Mesenchymal stem cell (in vitro differentiated cells and primary cell): ENCODE measurements around the gene PNPLA1.

Source experiments
- DNase-seq: peaks from one replicate; pipeline ENCODE4 v3.0.0-alpha.2; 2013
- H2AFZ ChIP-seq: one replicate; pipeline ENCODE4 v1.6.1; 2013; ENCODE audit warnings: low read depth, mild to moderate bottlenecking, control low read depth, inconsistent platforms, low read length, moderate library complexity
- H2AK5ac ChIP-seq: 2 replicates; pipeline ENCODE4 v1.6.1; 2013; ENCODE audit warnings: low read length, moderate library complexity, mild to moderate bottlenecking, inconsistent platforms; ENCODE audit not compliant: severe bottlenecking
- H2BK120ac ChIP-seq: one replicate; pipeline ENCODE4 v1.6.1; 2013; ENCODE audit warnings: low read depth, mild to moderate bottlenecking, inconsistent platforms, low read length, moderate library complexity
- H2BK12ac ChIP-seq, 2 experiments: one replicate each; pipeline ENCODE4 v1.6.1; 2013; ENCODE audit warnings: inconsistent platforms in 2 of 2, low read length in 2 of 2, mild to moderate bottlenecking in 2 of 2, moderate library complexity in 2 of 2, control low read depth in 1 of 2
- H2BK15ac ChIP-seq: one replicate; pipeline ENCODE4 v1.6.1; 2013; ENCODE audit warnings: mild to moderate bottlenecking, low read depth, inconsistent platforms; ENCODE audit not compliant: poor library complexity, severe bottlenecking
- H2BK5ac ChIP-seq: 2 replicates; pipeline ENCODE4 v1.6.1; 2013; ENCODE audit warnings: low read depth, mild to moderate bottlenecking, low read length, control low read depth, inconsistent platforms; ENCODE audit not compliant: poor library complexity, severe bottlenecking
- H3K14ac ChIP-seq, 2 experiments: one replicate each; pipeline ENCODE4 v1.6.1; 2013; ENCODE audit warnings: inconsistent platforms in 2 of 2, low read length in 2 of 2, control low read depth in 1 of 2, mild to moderate bottlenecking in 1 of 2, moderate library complexity in 1 of 2
- H3K18ac ChIP-seq, 2 experiments: one replicate each; pipeline ENCODE4 v1.6.1; 2013; ENCODE audit warnings: inconsistent platforms in 2 of 2, low read length in 2 of 2, control low read depth in 1 of 2, low read depth in 1 of 2, mild to moderate bottlenecking in 1 of 2
- H3K23ac ChIP-seq, 2 experiments: one replicate each; pipeline ENCODE4 v1.6.1; 2013; ENCODE audit warnings: inconsistent platforms in 2 of 2, low read length in 2 of 2, mild to moderate bottlenecking in 2 of 2, moderate library complexity in 2 of 2, control low read depth in 1 of 2
- H3K27ac ChIP-seq: 2 replicates; pipeline ENCODE4 v1.5.1; 2013; ENCODE audit warnings: mild to moderate bottlenecking, moderate library complexity, low read length, control low read depth, inconsistent platforms; ENCODE audit not compliant: poor library complexity, severe bottlenecking
- H3K27me3 ChIP-seq, 2 experiments: 2 replicates each; pipeline versions ENCODE4 v1.6.1 to v1.7.0; 2013; ENCODE audit warnings: low read length in 2 of 2, mild to moderate bottlenecking in 2 of 2, moderate library complexity in 2 of 2, control low read depth in 1 of 2, inconsistent platforms in 1 of 2; ENCODE audit not compliant: control insufficient read depth in 1 of 2, insufficient read depth in 1 of 2
- H3K36me3 ChIP-seq, 2 experiments: 2 replicates each; pipeline versions ENCODE4 v1.6.1 to v1.7.0; 2013; ENCODE audit warnings: low read length in 2 of 2, control low read depth in 1 of 2, inconsistent platforms in 1 of 2, low read depth in 1 of 2, mild to moderate bottlenecking in 1 of 2; ENCODE audit not compliant: insufficient read depth in 2 of 2, control insufficient read depth in 1 of 2
- H3K4ac ChIP-seq, 2 experiments: one replicate each; pipeline ENCODE4 v1.6.1; 2013; ENCODE audit warnings: inconsistent platforms in 2 of 2, low read length in 2 of 2, mild to moderate bottlenecking in 2 of 2, moderate library complexity in 2 of 2, control low read depth in 1 of 2, low read depth in 1 of 2
- H3K4me1 ChIP-seq: 2 replicates; pipeline ENCODE4 v1.6.1; 2013; ENCODE audit warnings: low read depth, low read length, control low read depth; ENCODE audit not compliant: control insufficient read depth, insufficient read depth
- H3K4me2 ChIP-seq: 2 replicates; pipeline ENCODE4 v1.6.1; 2013; ENCODE audit warnings: low read length, mild to moderate bottlenecking, inconsistent platforms; ENCODE audit not compliant: poor library complexity, severe bottlenecking
- H3K4me3 ChIP-seq, 2 experiments: 2 replicates each; pipeline versions ENCODE4 v1.5.1 to v1.7.0; 2013; ENCODE audit warnings: low read length in 2 of 2, mild to moderate bottlenecking in 2 of 2, control low read depth in 1 of 2, low read depth in 1 of 2; ENCODE audit not compliant: insufficient read depth in 1 of 2
- H3K79me1 ChIP-seq: replicated peaks from 2 replicates; pipeline ENCODE4 v1.6.1; 2013; ENCODE audit warnings: mild to moderate bottlenecking, control low read depth, low read length, inconsistent platforms; ENCODE audit not compliant: poor library complexity, severe bottlenecking
- H3K9ac ChIP-seq: 2 replicates; pipeline ENCODE4 v1.7.0; 2013; ENCODE audit warnings: mild to moderate bottlenecking, low read length, moderate library complexity
- H3K9me3 ChIP-seq: 2 replicates; pipeline ENCODE4 v1.7.0; 2013; ENCODE audit warnings: mild to moderate bottlenecking, low read length; ENCODE audit not compliant: control insufficient read depth
- H4K8ac ChIP-seq: one replicate; pipeline ENCODE4 v1.6.1; 2013; ENCODE audit warnings: inconsistent platforms, mild to moderate bottlenecking, low read length, moderate library complexity
- H4K91ac ChIP-seq: one replicate; pipeline ENCODE4 v1.6.1; 2013; ENCODE audit warnings: mild to moderate bottlenecking, low read length, inconsistent platforms
- WGBS: methylation state at CpG from one replicate; pipeline ENCODE4 v1.1.7; 2013; ENCODE audit warnings: mixed read lengths; 5-methylcytosine and 5-hydroxymethylcytosine counted together

Gene PNPLA1

GRCh38 chr6:36298027-36298426, 28.2 kb downstream of the PNPLA1 start:
- H3K4me3 ChIP-seq, result no peak overlapping the region
- no peaks in the 10 kb centered on the region for H3K79me1 ChIP-seq
- no peak overlapping the region for H3K18ac ChIP-seq
- no CpG with 5 or more reads among the region's 4 CpGs for WGBS
- H3K14ac ChIP-seq, result no peak overlapping the region
- H2AFZ ChIP-seq, result no peak overlapping the region
- no peaks in the 10 kb centered on the region for H3K36me3 ChIP-seq
- peaks cover 0 to 31% of the 10 kb centered on the region in 2 experiments for H3K27me3 ChIP-seq
- no peak overlapping the region for H3K4me2 ChIP-seq
- no peak overlapping the region for H4K91ac ChIP-seq
- H2BK5ac ChIP-seq, result no peak overlapping the region
- H2BK120ac ChIP-seq, result no peak overlapping the region
- H2BK12ac ChIP-seq, result no peak overlapping the region
- no peak overlapping the region for H2BK15ac ChIP-seq
- H3K4me1 ChIP-seq, result peaks cover 4% of the 10 kb centered on the region
- no peak overlapping the region for H3K4ac ChIP-seq
- no peak overlapping the region for H4K8ac ChIP-seq
- no peak overlapping the region for H3K9ac ChIP-seq
- no peak for DNase-seq
- H3K9me3 ChIP-seq, result no peaks in the 10 kb centered on the region
- H3K27ac ChIP-seq, result no peak overlapping the region
- H3K23ac ChIP-seq, result no peak overlapping the region
- H2AK5ac ChIP-seq, result no peak overlapping the region

GRCh38 chr6:36301085-36301658, 31.3 kb downstream of the PNPLA1 start:
- H2BK15ac ChIP-seq, result no peak overlapping the region
- H2BK12ac ChIP-seq, result peak overlapping the region in 1 of 2 experiments; percentile 21
- H3K9me3 ChIP-seq, result no peaks in the 10 kb centered on the region
- H2BK120ac ChIP-seq, result no peak overlapping the region
- H3K18ac ChIP-seq, result no peak overlapping the region
- peak overlapping the region in 1 of 2 experiments; percentile 53 for H3K14ac ChIP-seq
- H2AK5ac ChIP-seq, result no peak overlapping the region
- 69% methylated on average over 10 of the region's 10 CpGs for WGBS
- H3K4me3 ChIP-seq, result no peak overlapping the region
- H3K36me3 ChIP-seq, result no peaks in the 10 kb centered on the region
- no peak overlapping the region for H2AFZ ChIP-seq
- no peak overlapping the region for H4K91ac ChIP-seq
- DNase-seq, result peak; percentile 34
- peaks cover 3 to 18% of the 10 kb centered on the region in 2 experiments for H3K27me3 ChIP-seq
- no peak overlapping the region for H3K23ac ChIP-seq
- no peak overlapping the region for H4K8ac ChIP-seq
- H3K4ac ChIP-seq, result no peak overlapping the region
- H2BK5ac ChIP-seq, result no peak overlapping the region
- H3K27ac ChIP-seq, result no peak overlapping the region
- no peak overlapping the region for H3K9ac ChIP-seq
- no peak overlapping the region for H3K4me2 ChIP-seq
- H3K4me1 ChIP-seq, result peaks cover 4% of the 10 kb centered on the region
- H3K79me1 ChIP-seq, result no peaks in the 10 kb centered on the region

GRCh38 chr6:36301781-36302180, 31.9 kb downstream of the PNPLA1 start:
- Histone ChIP-seq H3K4me2 (no peak overlapping the region), H3K79me1 (no peaks in the 10 kb centered on the region), H2BK12ac (no peak overlapping the region), H3K18ac (no peak overlapping the region), H3K23ac (no peak overlapping the region), H3K9ac (no peak overlapping the region), H3K4ac (no peak overlapping the region), H3K36me3 (no peaks in the 10 kb centered on the region), H2BK15ac (no peak overlapping the region), H2BK5ac (no peak overlapping the region), H4K8ac (no peak overlapping the region), H2AFZ (no peak overlapping the region), H3K4me3 (no peak overlapping the region), H3K4me1 (peaks cover 4% of the 10 kb centered on the region), H3K27ac (no peak overlapping the region), H2AK5ac (no peak overlapping the region), H3K9me3 (no peaks in the 10 kb centered on the region), H3K14ac (no peak overlapping the region), H3K27me3 (peaks cover 3 to 14% of the 10 kb centered on the region in 2 experiments), H4K91ac (no peak overlapping the region), H2BK120ac (no peak overlapping the region)
- DNase-seq, result no peak
- 78% methylated on average over 7 of the region's 7 CpGs for WGBS

DNA sequence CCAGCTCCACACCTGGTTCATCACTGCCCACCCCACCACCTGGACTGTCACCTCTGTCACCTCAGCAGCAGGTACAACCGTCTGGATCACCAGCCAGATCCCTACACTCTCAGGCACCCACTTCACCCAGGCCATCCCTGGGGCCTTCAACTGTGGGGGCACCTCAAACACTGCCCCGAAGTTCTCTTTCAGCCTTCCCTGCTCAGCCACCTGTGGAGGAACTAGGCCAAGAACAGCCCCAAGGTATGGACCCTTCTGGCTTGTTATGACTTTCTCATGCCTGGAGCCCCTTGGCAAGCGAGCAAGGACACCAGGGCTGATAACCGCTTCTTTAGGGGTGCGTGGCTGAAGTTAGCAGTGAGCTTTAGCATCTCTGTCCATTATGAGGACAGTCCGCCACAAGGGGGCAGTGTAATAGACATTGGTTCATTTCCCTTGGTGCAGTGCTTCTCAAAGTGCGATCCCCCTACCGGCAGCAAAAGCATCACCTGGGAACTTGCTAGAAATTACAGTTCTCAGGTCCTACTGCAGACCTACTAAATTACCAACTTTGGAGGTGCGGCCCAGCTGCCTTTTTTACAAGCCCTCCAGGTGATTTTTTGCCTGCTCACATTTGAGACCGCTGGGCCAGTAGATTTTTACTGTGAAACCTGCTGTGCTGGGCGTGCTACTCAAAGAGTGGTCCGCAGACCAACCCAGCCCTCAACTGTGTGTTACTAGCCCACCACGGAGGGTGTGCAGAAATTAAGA, 32.5 kb downstream of the PNPLA1 start:
- WGBS, result 29% methylated on average over 12 of the region's 13 CpGs
- peaks cover 4% of the 10 kb centered on the region for H3K4me1 ChIP-seq
- no peak overlapping the region for H2BK15ac ChIP-seq
- H4K8ac ChIP-seq, result no peak overlapping the region
- H3K14ac ChIP-seq, result no peak overlapping the region
- no peak overlapping the region for H2BK12ac ChIP-seq
- no peak overlapping the region for H3K27ac ChIP-seq
- H2AFZ ChIP-seq, result no peak overlapping the region
- H3K4me3 ChIP-seq, result no peak overlapping the region
- peak; percentile 88 for DNase-seq
- H3K4me2 ChIP-seq, result no peak overlapping the region
- no peak overlapping the region for H4K91ac ChIP-seq
- no peaks in the 10 kb centered on the region for H3K9me3 ChIP-seq
- no peak overlapping the region for H2AK5ac ChIP-seq
- H3K27me3 ChIP-seq, result peaks cover 5 to 9% of the 10 kb centered on the region in 2 experiments
- H3K36me3 ChIP-seq, result no peaks in the 10 kb centered on the region
- no peak overlapping the region for H3K23ac ChIP-seq
- H3K18ac ChIP-seq, result no peak overlapping the region
- no peak overlapping the region for H3K9ac ChIP-seq
- H3K79me1 ChIP-seq, result no peaks in the 10 kb centered on the region
- H2BK120ac ChIP-seq, result no peak overlapping the region
- H2BK5ac ChIP-seq, result no peak overlapping the region
- H3K4ac ChIP-seq, result no peak overlapping the region
